Activated CD8-positive, alpha-beta memory T cell treated with anti-CD3 and anti-CD28 coated beads, Interleukin-2, amount 50 U/mL, for 1 hour (primary cell): ENCODE results near the gene SRRD.
A peak's percentile ranks its signal among the peaks of the same experiment; 100 is the strongest.

Experiments used
- DNase-seq: peaks from one replicate; pipeline ENCODE4 v3.0.0-alpha.2; 2020; ENCODE audit errors: extremely low read depth

The SRRD gene

GRCh38 chr22:26483043-26483438 is 636 bp upstream of the SRRD start:
- no peak for DNase-seq

GRCh38 chr22:26484360-26484706 is 656 bp downstream of the SRRD start:
- no peak for DNase-seq

- DNase-seq, result no peak
Observed at GRCh38 chr22:26485013-26485412, 1.3 kb downstream of the SRRD start.

GRCh38 chr22:26485806-26486390 is 2.2 kb downstream of the SRRD start:
- DNase-seq, result no peak

- DNase-seq, result no peak
Observed at GRCh38 chr22:26486394-26486793, 2.7 kb downstream of the SRRD start.

- no peak for DNase-seq
Observed at GRCh38 chr22:26487996-26488395, 4.3 kb downstream of the SRRD start.

GRCh38 chr22:26489447-26490036 is 5.9 kb downstream of the SRRD start:
- DNase-seq, result no peak

- DNase-seq, result no peak
Observed at GRCh38 chr22:26492220-26492619, 8.5 kb downstream of the SRRD start.

- no peak for DNase-seq
Observed at GRCh38 chr22:26494506-26494905, 10.8 kb downstream of the SRRD start.

GRCh38 chr22:26496456-26496855 is 12.8 kb downstream of the SRRD start:
- DNase-seq, result no peak

- no peak for DNase-seq
Observed at GRCh38 chr22:26499188-26499703, 15.6 kb downstream of the SRRD start.

- DNase-seq, result no peak
Observed at GRCh38 chr22:26501996-26502395, 18.3 kb downstream of the SRRD start.

- DNase-seq, result peak; percentile 45
Observed at GRCh38 chr22:26502688-26503561, 19.2 kb downstream of the SRRD start.

GRCh38 chr22:26503758-26504157 is 20.1 kb downstream of the SRRD start:
- no peak for DNase-seq

- DNase-seq, result no peak
Observed at GRCh38 chr22:26508148-26508547, 24.5 kb downstream of the SRRD start.

- peak; percentile 54 for DNase-seq
Observed at GRCh38 chr22:26512149-26512793, 28.6 kb downstream of the SRRD start, which contains the start of gene TFIP11. TSS of gene TFIP11 (minus strand) at chr22:26512473. CDS start at chr22:26510272, 2,201 bp downstream.

GRCh38 chr22:26513838-26514237 is 30.2 kb downstream of the SRRD start:
- no peak for DNase-seq

GRCh38 chr22:26514419-26515161 is 30.9 kb downstream of the SRRD start:
- no peak for DNase-seq

GRCh38 chr22:26515931-26516330 is 32.3 kb downstream of the SRRD start:
- no peak for DNase-seq

- DNase-seq, result no peak
Observed at GRCh38 chr22:26516503-26516902, 32.8 kb downstream of the SRRD start.

- no peak for DNase-seq
Observed at GRCh38 chr22:26517429-26517828, 33.8 kb downstream of the SRRD start.

GRCh38 chr22:26522012-26522411 is 38.3 kb downstream of the SRRD start:
- DNase-seq, result no peak
